GM18519 (cell line): Measurements from ENCODE around the gene CCDC201.

Experiments used
- ATAC-seq: cut with Tn5 transposase; IDR thresholded peaks from one replicate; pipeline ENCODE4 v1.9.1; 2021; ENCODE audit warnings: mild to moderate bottlenecking, moderate library complexity; ENCODE audit not compliant: unreplicated experiment, low FRiP score

The CCDC201 gene

GRCh38 chr7:45893996-45894664, 21.2 kb upstream of the CCDC201 start:
- ATAC-seq, result no peak

GRCh38 chr7:45893374-45893995, 20.6 kb upstream of the CCDC201 start:
- ATAC-seq, result no peak

GRCh38 chr7:45892407-45893035, 19.6 kb upstream of the CCDC201 start:
- ATAC-seq, result no peak

- ATAC-seq, result no peak
These were observed 18.9 kb upstream of the CCDC201 start for GRCh38 chr7:45891462-45892402.

GRCh38 chr7:45890902-45891461, 18.1 kb upstream of the CCDC201 start:
- no peak for ATAC-seq

- ATAC-seq, result no peak
These were observed 17.4 kb upstream of the CCDC201 start for GRCh38 chr7:45890125-45890901.

GRCh38 chr7:45889367-45890067, 16.6 kb upstream of the CCDC201 start:
- no peak for ATAC-seq

GRCh38 chr7:45888993-45889366, 16.1 kb upstream of the CCDC201 start:
- no peak for ATAC-seq

GRCh38 chr7:45888185-45888992, 15.5 kb upstream of the CCDC201 start, which contains the start of gene IGFBP1:
Gene IGFBP1 (plus strand): TSS chr7:45888488. CDS start chr7:45888653, 165 bp downstream.
- ATAC-seq, result no peak

GRCh38 chr7:45886931-45887667, 14.2 kb upstream of the CCDC201 start:
- no peak for ATAC-seq

GRCh38 chr7:45885264-45885882, 12.5 kb upstream of the CCDC201 start:
- no peak for ATAC-seq

- no peak for ATAC-seq
These were observed 11.3 kb upstream of the CCDC201 start for GRCh38 chr7:45884136-45884535.

- no peak for ATAC-seq
These were observed 9.6 kb upstream of the CCDC201 start for GRCh38 chr7:45882465-45882810.

GRCh38 chr7:45881759-45882464, 9.0 kb upstream of the CCDC201 start:
- ATAC-seq, result no peak

GRCh38 chr7:45881280-45881758, 8.4 kb upstream of the CCDC201 start:
- no peak for ATAC-seq

- no peak for ATAC-seq
These were observed 7.6 kb upstream of the CCDC201 start for GRCh38 chr7:45880433-45880860.
